Measurements from ENCODE around the gene INPP5D. TPM values are rescaled to one million over a fixed set of nuclear protein-coding genes. Genes with fewer than 3 reads are reported as not detected.

INPP5D gene
- total RNA-seq, 1 experiment from 2014 or later, result 12.7 TPM

DNA sequence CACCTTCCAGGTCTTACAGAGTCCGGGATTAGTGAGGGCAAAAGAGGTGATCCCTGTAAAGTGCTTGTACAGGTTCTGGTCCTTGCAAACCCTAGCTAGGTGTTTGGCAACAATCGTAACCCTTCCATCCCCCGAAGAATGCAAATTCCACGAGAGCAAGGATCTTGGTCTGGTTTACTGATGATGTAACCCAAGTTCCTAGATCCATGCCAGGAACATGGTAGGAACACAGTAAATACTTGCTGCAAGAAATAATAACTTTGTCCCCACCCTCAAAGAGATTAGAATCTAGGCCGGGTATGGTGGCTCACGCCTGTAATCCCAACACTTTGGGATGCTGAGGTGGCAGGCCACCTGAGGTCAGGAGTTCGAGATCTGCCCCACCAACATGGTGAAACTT is 34.4 kb upstream of the INPP5D start:
- no peak overlapping the region for H4K8ac ChIP-seq (replicated peaks; ENCODE audit: insufficient read length, low read depth, low read length)
- H2BK20ac ChIP-seq (ENCODE audit: low read depth, low read length, poor library complexity, severe bottlenecking), result no peak overlapping the region
- no peaks in the 10 kb centered on the region for H3K4me1 ChIP-seq (ENCODE audit: insufficient read depth, low read length)
- H4K20me1 ChIP-seq (ENCODE audit: control insufficient read depth, insufficient read depth, insufficient read length), result no peaks in the 10 kb centered on the region
- no peak overlapping the region for H3K4me3 Mint-ChIP-seq
- H3K79me2 ChIP-seq (ENCODE audit: insufficient read depth, low read length), result no peaks in the 10 kb centered on the region
- no peak for TF ChIP-seq CTCF (conservative IDR thresholded peaks at IDR 0.05)
- no peak overlapping the region for H2BK15ac ChIP-seq (ENCODE audit: low read depth, low read length)
- H3K27me3 Mint-ChIP-seq (ENCODE audit: low read depth), result no peaks in the 10 kb centered on the region
- no peak overlapping the region for H2AK5ac ChIP-seq (ENCODE audit: insufficient read length, low read length)
- H3K9me3 ChIP-seq (ENCODE audit: control insufficient read depth, low read depth, low read length), result no peaks in the 10 kb centered on the region
- H3K14ac ChIP-seq (ENCODE audit: insufficient read depth, low read length), result no peak overlapping the region
- H2BK5ac ChIP-seq (ENCODE audit: insufficient read length, low read length), result no peak overlapping the region
- H2BK120ac ChIP-seq (ENCODE audit: low read depth, low read length, poor library complexity, severe bottlenecking), result no peak overlapping the region
- H3T11ph ChIP-seq (ENCODE audit: low read length), result no peak overlapping the region
- H2BK12ac ChIP-seq (ENCODE audit: insufficient read length, low read depth, low read length), result no peak overlapping the region
- H3K9ac ChIP-seq (ENCODE audit: extremely low read depth, insufficient read length, low read length), result no peak overlapping the region
- no peak overlapping the region for H2AFZ ChIP-seq (ENCODE audit: low read length)
- no peak overlapping the region for H3K27ac Mint-ChIP-seq
- no peak overlapping the region for H3K23ac ChIP-seq (ENCODE audit: insufficient read length, low read depth, low read length)
- H4K5ac ChIP-seq (ENCODE audit: insufficient read length, low read depth, low read length), result no peak overlapping the region
- no peak overlapping the region for H3K4me2 ChIP-seq (ENCODE audit: insufficient read depth, insufficient read length, low read length)
- H3K79me1 ChIP-seq (ENCODE audit: insufficient read depth, low read depth, low read length, poor library complexity, severe bottlenecking), result no peaks in the 10 kb centered on the region
- H3K27ac ChIP-seq (ENCODE audit: insufficient read length, low read depth, low read length), result no peak overlapping the region
- WGBS (ENCODE audit: extremely low coverage, insufficient read length, low lambda C conversion rate), result no CpG with 5 or more reads among the region's 7 CpGs
- no peak for DNase-seq
- peaks cover 0 to 3% of the 10 kb centered on the region in 2 experiments; a peak in 1 of 5 replicates for H3K9me3 Mint-ChIP-seq
- peaks cover 4 to 7% of the 10 kb centered on the region in 2 experiments; a peak in 3 of 4 replicates for H3K4me1 Mint-ChIP-seq
- no peaks in the 10 kb centered on the region for H3K23me2 ChIP-seq (ENCODE audit: insufficient read length, low read depth, low read length, poor library complexity, severe bottlenecking)
- H3K18ac ChIP-seq (ENCODE audit: insufficient read length, low read depth, low read length), result no peak overlapping the region
- no peaks in the 10 kb centered on the region for H3K27me3 ChIP-seq (ENCODE audit: insufficient read depth, low read length)
- peaks cover 0 to 4% (median 0%) of the 10 kb centered on the region in 3 experiments; a peak in 1 of 7 replicates for H3K36me3 Mint-ChIP-seq (ENCODE audit: insufficient read depth in 1 of 3, low read depth in 3 of 3)
- no peak overlapping the region for H4K91ac ChIP-seq (ENCODE audit: insufficient read length, low read depth, low read length)
- no peak overlapping the region for H3K56ac ChIP-seq (ENCODE audit: insufficient read length, low read depth, low read length)
- H3K4ac ChIP-seq (ENCODE audit: low read depth, low read length), result no peak overlapping the region
